GM19099 (cell line): ENCODE data around the gene VIM.

Experiments used
- POLR2A ChIP-seq: IDR thresholded peaks from 3 replicates; pipeline ENCODE4 v1.6.1; 2011; ENCODE audit warnings: low read depth; ENCODE audit not compliant: insufficient read length; ENCODE audit errors: extremely low read depth

VIM gene

DNA sequence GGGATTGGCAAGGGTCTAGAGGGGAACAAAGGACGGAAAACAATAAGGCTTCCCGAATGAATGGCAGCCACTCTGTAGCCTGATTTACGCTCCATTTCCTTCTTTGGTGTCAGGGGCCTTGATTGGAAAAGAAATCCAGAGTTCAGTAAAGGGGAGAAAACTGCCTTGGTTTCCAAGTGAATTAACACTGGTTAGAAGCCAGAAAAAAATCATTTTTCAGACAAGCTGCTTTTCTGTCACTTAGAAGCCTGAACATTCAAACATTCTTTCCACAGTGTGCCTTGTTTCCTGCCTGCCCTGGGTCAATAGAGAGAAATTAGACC lies 26.3 kb upstream of the VIM start:
- TF ChIP-seq POLR2A = no peak

- no peak for TF ChIP-seq POLR2A
These were observed 25.5 kb upstream of the VIM start for GRCh38 chr10:17202506-17202905.

DNA sequence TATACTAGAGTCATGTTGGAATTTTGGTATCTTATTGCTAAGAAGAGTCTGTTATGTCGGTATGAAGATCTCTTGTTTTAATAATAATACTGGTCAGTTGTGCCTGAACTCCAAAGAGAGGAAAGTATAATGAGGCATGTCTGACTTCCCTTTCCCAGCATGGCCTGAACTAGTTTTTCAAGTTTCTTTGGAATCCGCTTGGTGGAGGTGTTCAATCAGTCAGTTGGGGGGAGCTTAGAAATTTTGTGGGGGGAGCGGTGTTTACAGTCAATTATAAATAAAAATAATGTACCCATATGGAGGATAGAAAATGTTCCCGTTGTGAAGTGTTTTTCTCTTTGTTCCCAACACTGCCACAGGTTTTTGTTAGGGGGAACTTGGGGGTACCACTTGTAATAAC lies 25.0 kb upstream of the VIM start:
- no peak for TF ChIP-seq POLR2A

DNA sequence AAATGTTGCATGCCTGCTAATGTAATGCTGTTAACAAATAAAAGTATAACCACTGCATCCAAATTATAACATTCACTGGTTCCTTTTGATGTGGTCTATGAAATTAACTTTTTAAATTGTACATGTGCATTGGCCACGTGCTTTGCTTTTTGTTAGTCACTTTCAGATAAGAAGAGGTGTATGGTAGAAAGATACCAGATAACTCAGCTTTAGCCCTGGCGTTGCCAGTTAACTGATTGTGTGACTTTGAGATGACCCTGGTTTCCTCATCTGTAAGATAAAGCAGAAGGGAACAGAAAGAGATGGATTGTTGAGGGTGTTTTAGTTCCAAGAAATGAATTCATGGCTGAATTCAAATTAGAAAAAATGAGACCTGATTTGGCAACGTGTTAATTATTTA lies 24.6 kb upstream of the VIM start:
- TF ChIP-seq POLR2A = no peak

DNA sequence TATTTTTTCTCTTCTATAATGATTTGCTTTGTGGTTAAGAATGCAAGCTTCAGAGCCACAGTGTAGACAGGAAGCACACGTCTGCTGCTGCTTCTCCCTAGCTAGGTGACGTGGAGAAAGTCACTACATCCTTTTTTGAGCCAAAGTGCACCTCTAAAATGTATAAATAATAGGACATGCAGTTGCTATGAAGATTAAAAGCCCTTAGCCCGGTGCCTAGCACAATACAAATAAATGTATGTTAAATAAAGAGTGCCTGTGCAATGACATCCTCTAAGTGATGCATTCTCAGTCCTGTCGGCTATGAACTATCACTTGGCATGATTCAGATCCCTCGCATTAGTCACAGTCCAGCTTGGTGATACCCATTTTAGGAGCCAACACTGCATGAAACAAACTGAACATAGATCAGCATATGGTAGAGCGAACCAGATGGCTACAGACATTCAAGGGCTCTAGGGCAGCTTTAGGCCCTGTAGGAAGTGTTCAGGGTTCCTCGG lies 21.8 kb upstream of the VIM start:
- no peak for TF ChIP-seq POLR2A

DNA sequence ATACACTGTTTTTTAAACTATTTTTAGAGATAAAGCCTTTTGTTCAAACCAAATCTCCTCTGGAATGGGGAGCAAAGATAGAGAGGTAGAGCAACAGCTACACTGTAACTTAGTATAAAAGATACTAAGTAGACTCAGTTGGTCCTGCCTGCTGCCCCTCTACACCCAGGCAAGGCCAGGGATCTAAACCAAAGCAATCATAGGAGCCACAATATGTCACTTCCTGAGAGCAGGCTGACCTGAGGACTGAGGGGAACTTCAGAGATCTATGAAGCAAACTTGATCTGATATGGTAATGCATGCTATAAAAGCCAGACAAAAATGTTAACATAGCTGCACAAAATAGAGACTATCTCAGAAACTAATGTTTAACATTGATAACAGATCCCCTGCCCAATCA lies 19.6 kb upstream of the VIM start:
- TF ChIP-seq POLR2A = no peak

DNA sequence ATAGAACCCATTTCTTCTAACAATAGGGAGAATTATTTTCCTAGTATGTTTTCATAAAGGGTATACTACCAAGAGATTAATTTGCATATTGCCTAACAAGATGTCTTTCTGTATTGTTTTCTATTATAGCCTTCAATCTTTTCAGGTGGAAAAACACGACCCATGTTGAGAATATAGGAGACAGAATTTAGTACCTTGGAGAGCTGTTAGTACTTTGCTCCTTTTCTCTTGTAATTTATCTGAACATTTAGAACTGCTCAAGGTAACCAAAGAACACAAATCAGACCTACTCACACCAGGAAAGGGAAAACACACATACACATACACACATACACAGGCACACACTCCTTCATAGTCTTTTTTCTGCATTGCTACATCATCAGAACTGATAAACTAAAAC lies 18.7 kb upstream of the VIM start:
- TF ChIP-seq POLR2A = no peak

- TF ChIP-seq POLR2A = no peak
These were observed 18.2 kb upstream of the VIM start for GRCh38 chr10:17209881-17210280.

GRCh38 chr10:17210361-17210760 lies 17.7 kb upstream of the VIM start:
- no peak for TF ChIP-seq POLR2A

DNA sequence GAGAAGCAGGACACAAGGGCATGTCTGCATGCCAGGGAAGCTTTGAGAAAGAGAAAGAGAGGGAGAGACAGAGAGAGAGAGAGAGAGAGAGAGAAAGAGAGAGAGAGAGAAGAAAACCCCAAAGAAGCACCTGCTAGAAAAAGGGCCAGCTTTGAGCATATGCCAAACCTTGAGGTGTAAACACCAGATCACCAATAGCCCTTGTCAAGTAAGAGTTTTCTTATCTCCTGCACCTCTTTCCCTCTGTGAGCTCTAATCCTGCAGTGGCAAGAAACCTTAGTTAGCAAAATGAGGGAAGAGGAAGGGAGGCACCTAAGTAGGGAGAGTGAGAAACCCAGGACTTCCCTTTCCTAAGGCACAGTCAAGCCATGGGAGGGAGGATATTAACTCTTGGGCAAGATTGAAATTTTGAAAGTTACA lies 15.2 kb upstream of the VIM start:
- no peak for TF ChIP-seq POLR2A

GRCh38 chr10:17213646-17214349 lies 14.2 kb upstream of the VIM start:
- TF ChIP-seq POLR2A = no peak

DNA sequence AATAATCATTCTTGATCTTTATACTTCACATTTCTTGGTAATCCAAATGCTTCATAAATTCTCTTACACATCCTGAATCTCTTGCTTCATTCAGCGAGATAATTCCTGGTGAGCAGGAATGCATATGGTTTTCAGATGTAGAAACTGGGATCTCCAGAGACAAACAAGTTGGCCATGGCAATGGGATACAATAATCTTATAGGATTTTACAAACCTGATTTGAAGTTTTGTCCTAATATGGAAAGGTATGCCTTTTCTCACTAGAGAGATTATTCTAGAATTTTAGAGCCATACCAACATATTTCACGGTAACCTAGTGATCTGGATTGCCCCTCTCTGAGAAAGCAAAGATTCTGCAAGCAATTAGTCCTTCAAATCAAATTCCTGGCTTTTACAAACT lies 13.5 kb upstream of the VIM start:
- TF ChIP-seq POLR2A = no peak

DNA sequence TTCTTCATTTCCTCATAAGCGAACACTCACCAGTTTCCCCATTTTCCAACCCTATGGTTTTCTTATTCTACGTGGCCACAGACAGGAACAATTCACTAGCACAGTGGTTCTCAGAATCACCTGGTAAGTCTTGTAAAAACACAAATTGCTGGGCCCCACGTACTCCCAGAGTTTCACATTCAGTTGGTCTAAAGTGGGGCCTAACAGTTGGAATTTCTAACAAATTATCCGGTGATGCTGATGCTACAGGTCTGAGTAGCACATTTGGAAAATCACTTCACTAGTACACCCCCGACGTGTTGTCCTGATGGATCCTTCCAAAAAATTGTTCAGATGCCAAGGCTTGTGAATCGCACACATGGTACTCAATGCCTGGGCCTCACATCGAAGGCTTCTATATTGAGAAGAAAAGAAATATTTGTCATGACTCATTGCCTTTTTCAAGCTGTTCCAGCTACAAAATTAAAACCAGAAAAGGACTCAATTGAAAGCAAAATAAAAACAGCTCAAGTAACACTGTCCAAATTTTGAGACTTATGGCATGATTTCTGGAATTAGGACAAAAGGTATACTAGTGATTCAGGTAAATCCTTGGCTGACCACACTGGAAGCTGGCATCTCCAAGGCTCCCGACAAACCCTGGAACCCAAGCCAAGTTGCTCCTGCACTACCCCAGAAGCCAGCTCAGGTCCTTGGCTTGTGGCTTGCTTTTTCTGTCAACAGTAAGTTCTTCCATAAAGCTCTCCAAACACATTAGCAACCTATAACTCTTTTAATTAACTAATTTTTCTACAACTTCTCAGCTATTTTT lies 12.9 kb upstream of the VIM start:
- no peak for TF ChIP-seq POLR2A

- TF ChIP-seq POLR2A = no peak
These were observed 12.3 kb upstream of the VIM start for GRCh38 chr10:17215782-17216122.

- TF ChIP-seq POLR2A = no peak
These were observed 11.7 kb upstream of the VIM start for GRCh38 chr10:17216217-17216900.

DNA sequence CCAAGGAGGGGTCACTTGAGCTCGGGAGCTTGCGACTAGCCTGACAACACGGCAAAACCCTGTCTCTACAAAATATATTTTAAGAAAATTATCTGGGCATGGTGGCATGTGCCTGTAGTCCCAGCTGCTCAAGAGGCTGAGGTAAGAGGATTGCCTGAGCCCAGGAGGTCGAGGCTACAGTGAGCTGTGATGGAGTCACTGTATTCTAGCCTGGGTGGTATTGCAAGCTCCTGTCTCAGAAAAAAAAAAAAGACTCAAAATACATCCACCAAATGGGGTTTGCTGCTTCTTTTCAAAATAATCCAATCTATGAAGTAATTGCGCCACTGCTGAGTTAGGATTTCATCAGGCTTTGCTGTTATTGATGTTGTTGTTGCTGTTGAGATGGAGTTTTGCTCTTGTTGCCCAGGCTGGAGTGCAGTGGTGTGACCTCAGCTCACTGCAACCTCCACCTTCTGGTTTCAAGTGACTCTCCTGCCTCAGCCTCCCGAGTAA lies 11.1 kb upstream of the VIM start:
- no peak for TF ChIP-seq POLR2A
